HG03095 (cell line): ENCODE measurements around the gene TMEM63C.

Experiments
- ATAC-seq: cut with Tn5 transposase; IDR thresholded peaks from one replicate; pipeline ENCODE4 v1.9.1; 2021; ENCODE audit warnings: moderate library complexity; ENCODE audit not compliant: unreplicated experiment

Gene TMEM63C

GRCh38 chr14:77197988-77198387, 16.4 kb downstream of the TMEM63C start:
- no peak for ATAC-seq

GRCh38 chr14:77198561-77198960, 17.0 kb downstream of the TMEM63C start:
- ATAC-seq, result no peak

GRCh38 chr14:77199590-77199989, 18.0 kb downstream of the TMEM63C start:
- ATAC-seq, result no peak

- no peak for ATAC-seq
These were observed 18.9 kb downstream of the TMEM63C start for GRCh38 chr14:77200406-77200985.

- ATAC-seq, result no peak
These were observed 20.1 kb downstream of the TMEM63C start for GRCh38 chr14:77201696-77202095.

GRCh38 chr14:77203611-77204458, 22.2 kb downstream of the TMEM63C start:
- ATAC-seq, result no peak

GRCh38 chr14:77204459-77204771, 22.8 kb downstream of the TMEM63C start:
- no peak for ATAC-seq

GRCh38 chr14:77204907-77205306, 23.3 kb downstream of the TMEM63C start:
- ATAC-seq, result no peak

- ATAC-seq, result no peak
These were observed 24.0 kb downstream of the TMEM63C start for GRCh38 chr14:77205566-77205965.

- ATAC-seq, result no peak
These were observed 24.7 kb downstream of the TMEM63C start for GRCh38 chr14:77206261-77206824.

- no peak for ATAC-seq
These were observed 25.3 kb downstream of the TMEM63C start for GRCh38 chr14:77206877-77207389.

- ATAC-seq, result no peak
These were observed 26.8 kb downstream of the TMEM63C start for GRCh38 chr14:77208291-77208978.

GRCh38 chr14:77208979-77209318, 27.4 kb downstream of the TMEM63C start:
- no peak for ATAC-seq

GRCh38 chr14:77212097-77212870, 30.7 kb downstream of the TMEM63C start:
- ATAC-seq, result no peak

- ATAC-seq, result peak; percentile 79
These were observed 31.5 kb downstream of the TMEM63C start for GRCh38 chr14:77212943-77213678.

GRCh38 chr14:77213679-77214016, 32.0 kb downstream of the TMEM63C start:
- no peak for ATAC-seq

GRCh38 chr14:77214216-77214615, 32.6 kb downstream of the TMEM63C start:
- ATAC-seq, result no peak

- no peak for ATAC-seq
These were observed 36.0 kb downstream of the TMEM63C start for GRCh38 chr14:77217551-77217950.

GRCh38 chr14:77219591-77219990, 38.0 kb downstream of the TMEM63C start:
- no peak for ATAC-seq

GRCh38 chr14:77220246-77221017, 38.8 kb downstream of the TMEM63C start:
- ATAC-seq, result no peak
